GM12801 (cell line): ENCODE measurements around the gene SEC16A.

Source experiments
- CTCF ChIP-seq: IDR thresholded peaks from one replicate; pipeline ENCODE4 v1.5.1; 2011; ENCODE audit warnings: control low read depth; ENCODE audit not compliant: insufficient read length; ENCODE audit errors: extremely low read depth

Gene SEC16A

DNA sequence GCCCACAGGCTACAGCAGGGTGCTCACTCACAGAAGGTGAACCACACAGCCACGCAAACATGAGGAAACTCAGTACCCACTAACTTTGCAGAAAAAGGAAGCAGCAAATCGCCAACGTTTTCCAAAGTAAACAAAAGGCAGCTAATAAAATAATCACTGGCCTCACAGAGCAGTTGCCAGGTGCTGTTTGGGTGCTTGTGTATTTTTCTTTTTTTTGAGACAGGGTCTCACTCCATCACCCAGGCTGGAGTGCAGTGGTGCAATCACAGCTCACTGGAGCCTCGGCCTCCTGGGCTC lies 86.7 kb downstream of the SEC16A start:
- TF ChIP-seq CTCF = no peak

DNA sequence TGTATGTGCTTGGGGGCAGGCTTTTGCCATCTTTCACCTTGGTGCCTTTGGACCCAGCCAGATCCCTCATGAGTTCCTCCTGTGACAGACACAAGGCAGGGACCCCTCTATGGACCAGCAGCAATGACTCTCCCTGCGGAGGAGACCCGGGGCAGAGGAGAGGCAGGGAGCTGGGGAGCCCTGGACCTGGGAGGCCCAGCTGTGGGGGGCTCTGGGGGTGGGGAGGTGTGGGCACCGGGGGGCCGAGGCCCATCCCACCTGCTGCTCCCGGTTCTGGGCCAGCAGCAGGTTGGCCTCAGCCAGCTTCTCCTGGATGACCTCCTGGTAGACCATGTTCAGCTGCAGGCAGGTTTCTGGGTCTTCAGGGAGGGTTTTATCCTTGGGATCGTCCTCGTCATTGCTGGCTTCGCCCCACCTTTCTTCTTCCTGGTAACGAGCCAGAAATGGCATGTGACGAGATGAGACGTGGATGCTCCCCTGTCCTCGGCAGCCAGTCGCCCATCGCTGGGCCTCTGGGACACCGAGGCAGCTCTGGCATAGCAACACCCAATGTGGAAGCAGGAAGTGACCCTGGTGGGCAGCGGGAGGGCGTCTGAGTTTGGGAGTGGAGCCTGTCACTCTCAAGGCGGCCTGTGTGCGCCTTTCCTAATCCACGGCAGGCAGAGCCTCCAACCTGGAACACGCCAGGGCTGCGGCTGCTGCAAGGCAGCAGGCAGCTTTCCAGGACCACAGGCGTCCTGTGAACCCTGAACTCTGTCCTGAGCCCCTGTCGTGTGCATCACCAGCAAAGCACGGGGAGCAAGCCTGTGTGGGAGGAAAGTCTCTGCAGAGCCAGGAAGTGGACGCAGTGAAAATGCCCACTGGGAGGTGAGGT lies 87.3 kb downstream of the SEC16A start:
- no peak for TF ChIP-seq CTCF

- TF ChIP-seq CTCF = no peak
Observed at GRCh38 chr9:136395020-136395340, 87.9 kb downstream of the SEC16A start.

DNA sequence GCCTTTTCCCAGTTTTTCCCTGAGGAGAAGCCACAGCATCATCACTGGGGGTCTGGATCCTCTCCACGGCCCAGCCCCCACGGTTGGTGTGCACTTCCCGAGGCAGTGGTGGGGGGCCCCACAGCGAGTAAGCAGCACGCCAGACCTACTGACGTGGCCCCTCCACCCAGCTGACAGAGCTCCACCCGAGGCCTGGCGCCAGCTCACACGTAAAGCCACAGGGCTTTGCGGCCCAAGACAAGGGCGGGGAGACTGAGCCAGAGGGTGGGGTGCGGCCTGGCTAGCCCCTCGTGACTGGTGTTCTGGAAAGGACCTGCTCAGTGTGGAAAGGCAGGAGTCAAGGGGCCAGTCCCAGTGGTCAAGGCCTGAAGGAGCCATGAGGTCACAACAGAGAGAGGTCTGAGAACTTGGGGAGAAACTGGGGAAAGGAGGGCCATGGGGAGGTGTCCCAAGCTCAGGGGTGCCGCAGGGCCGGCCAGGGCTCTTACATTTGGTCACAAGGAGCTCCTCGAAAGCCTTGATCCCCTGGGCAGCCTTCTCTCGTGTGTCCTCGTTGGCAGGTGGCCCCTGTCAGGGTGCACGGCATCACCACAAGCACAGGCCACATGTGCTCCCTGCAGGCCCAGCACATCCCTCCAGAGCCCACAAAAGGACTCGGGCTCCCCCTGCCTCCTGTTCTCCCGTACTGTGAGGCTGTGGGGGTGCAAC lies 88.4 kb downstream of the SEC16A start:
- no peak for TF ChIP-seq CTCF

GRCh38 chr9:136393531-136393930 lies 89.3 kb downstream of the SEC16A start:
- TF ChIP-seq CTCF = no peak

GRCh38 chr9:136392538-136393449 lies 90.0 kb downstream of the SEC16A start:
- TF ChIP-seq CTCF = no peak

- TF ChIP-seq CTCF = no peak
Observed at GRCh38 chr9:136391737-136392537, 90.9 kb downstream of the SEC16A start.
